Left lobe of liver (tissue), 2 donors: ENCODE data around the gene AQP2. TPM values are rescaled to one million over a fixed set of nuclear protein-coding genes. Genes with fewer than 3 reads are reported as not detected.
A peak's percentile ranks its signal among the peaks of the same experiment; 100 is the strongest.
"Not testable (repeated sequence)": the region's sequence is repeated elsewhere in the genome, so short reads cannot be mapped to it uniquely, and the experiment has no call there.

ENCODE experiments used
- ATAC-seq: fragments of 200-7000 bp; cut with Tn5 transposase; one replicate; pipeline ENCODE4 v1.9.1; 2020; ENCODE audit warnings: mild to moderate bottlenecking, moderate library complexity
- DNase-seq: peaks from one replicate; pipeline ENCODE4 v3.0.0-alpha.2; 2020; ENCODE audit warnings: low spot score
- total RNA-seq: library from RNA; stranded (reverse); gene quantifications from one replicate; pipeline ENCODE4 v1.2.1, GENCODE V29; 2021
- donor health status: DM: no; HTN: no; CAD: no; lungs with moderate emphysema.
- donor health status: DM: no; HTN: yes; CAD: no.

The AQP2 gene
- total RNA-seq, 1 donor from 2014 or later, result not detected

- DNase-seq, result no peak
- no peak for ATAC-seq
Observed at GRCh38 chr12:49982246-49983087, 31.9 kb downstream of the AQP2 start.

GRCh38 chr12:49983892-49984291 is 33.4 kb downstream of the AQP2 start:
- no peak for DNase-seq
- ATAC-seq, result peak; percentile 27

- no peak for ATAC-seq
- no peak for DNase-seq
Observed at GRCh38 chr12:49984476-49985359, 34.2 kb downstream of the AQP2 start.

- ATAC-seq (no peak), DNase-seq (no peak)
Observed at GRCh38 chr12:49985981-49986380, 35.4 kb downstream of the AQP2 start.

GRCh38 chr12:49986476-49986875 is 35.9 kb downstream of the AQP2 start:
- DNase-seq, ATAC-seq: not testable (repeated sequence)

- DNase-seq, result no peak
Observed at GRCh38 chr12:49987625-49988303, 37.2 kb downstream of the AQP2 start.

GRCh38 chr12:49989400-49989799 is 38.9 kb downstream of the AQP2 start:
- ATAC-seq, result peak; percentile 57

More at GRCh38 chr12:49987625-49988303, 37.2 kb downstream of the AQP2 start:
- ATAC-seq, result peak; percentile 64

GRCh38 chr12:49990273-49990672 is 39.7 kb downstream of the AQP2 start:
- no peak for DNase-seq
- no peak for ATAC-seq

More at GRCh38 chr12:49989400-49989799, 38.9 kb downstream of the AQP2 start:
- not testable (repeated sequence) for DNase-seq

- no peak for ATAC-seq
Observed at GRCh38 chr12:49998453-49998852, 47.9 kb downstream of the AQP2 start.

GRCh38 chr12:50003595-50003994 is 53.1 kb downstream of the AQP2 start:
- ATAC-seq (no peak), DNase-seq (no peak)

More at GRCh38 chr12:49998453-49998852, 47.9 kb downstream of the AQP2 start:
- DNase-seq, result no peak

- DNase-seq, result no peak
- no peak for ATAC-seq
Observed at GRCh38 chr12:50004696-50005095, 54.2 kb downstream of the AQP2 start.

GRCh38 chr12:50005175-50005574 is 54.6 kb downstream of the AQP2 start:
- ATAC-seq, result no peak
- DNase-seq, result no peak

GRCh38 chr12:50006280-50006679 is 55.7 kb downstream of the AQP2 start:
- no peak for ATAC-seq
- DNase-seq, result no peak

GRCh38 chr12:50006754-50007442 is 56.4 kb downstream of the AQP2 start:
- ATAC-seq, result no peak
- no peak for DNase-seq

Other genes starting within 250 kb of the AQP2 start
- 3.1 TPM for gene FMNL3, start 243.3 kb upstream of the AQP2 start, total RNA-seq
- gene TMBIM6, start 209.2 kb upstream of the AQP2 start, total RNA-seq, result 1,081 TPM
- gene NCKAP5L, start 122.3 kb upstream of the AQP2 start, total RNA-seq, result 11.3 TPM
- gene BCDIN3D, start 107.6 kb upstream of the AQP2 start, total RNA-seq, result 3.2 TPM
- gene FAIM2, start 46.8 kb upstream of the AQP2 start, total RNA-seq, result not detected
- gene AQP5, start 11.1 kb downstream of the AQP2 start, total RNA-seq, result not detected
- 0.28 TPM for gene AQP6, start 22.2 kb downstream of the AQP2 start, total RNA-seq
- gene RACGAP1, start 74.8 kb downstream of the AQP2 start, total RNA-seq, result 3.9 TPM
- 0.28 TPM for gene ASIC1, start 106.9 kb downstream of the AQP2 start, total RNA-seq
- 18.6 TPM for gene SMARCD1, start 134.6 kb downstream of the AQP2 start, total RNA-seq
- gene GPD1, start 153.3 kb downstream of the AQP2 start, total RNA-seq, result 129 TPM
- gene COX14, start 161.5 kb downstream of the AQP2 start, total RNA-seq, result 57.0 TPM
- 6.5 TPM for gene CERS5, start 216.6 kb downstream of the AQP2 start, total RNA-seq